ENCODE results near the gene SIX1.

Gene SIX1

DNA sequence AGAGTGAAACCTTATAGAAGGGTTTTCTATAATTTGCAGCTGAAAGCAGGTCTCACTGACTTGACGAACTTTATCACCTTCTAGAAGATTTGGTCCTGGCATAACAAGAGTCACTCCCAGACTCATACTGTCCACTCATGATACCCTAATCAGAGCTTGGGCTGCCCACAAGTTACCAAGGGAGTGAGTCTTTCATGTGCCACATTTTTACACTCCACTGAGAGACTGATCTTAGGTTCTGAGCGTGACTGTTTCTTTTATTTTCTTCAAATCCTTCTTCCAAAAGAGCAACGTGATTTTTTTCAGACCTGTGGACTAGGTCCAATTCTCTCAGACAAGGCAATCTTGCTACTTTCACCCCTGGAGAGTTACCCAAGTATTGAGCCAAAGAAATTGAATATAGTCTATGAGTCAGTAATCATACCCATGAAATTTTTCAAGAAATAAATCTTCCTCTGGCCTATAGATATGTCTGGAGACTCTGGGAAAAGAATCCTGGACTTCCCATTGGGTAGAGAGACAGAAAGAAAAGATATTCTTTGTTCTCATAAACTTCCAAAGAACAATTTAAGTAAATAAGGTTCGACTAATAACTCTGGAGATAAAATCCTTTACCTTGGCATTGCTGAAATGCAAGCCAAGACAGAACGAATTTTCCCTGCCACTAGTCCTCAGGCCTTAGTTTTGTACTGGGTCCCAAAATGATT lies 26.9 kb downstream of the SIX1 start:
- H3K4me3 ChIP-seq (ENCODE audit: low read depth, low read length) = no peak overlapping the region
- CTCF ChIA-PET = interaction anchor here (1.0 to 7.2 kb wide), 5 partner anchors 8 to 646 kb away, joined by 3 to 122 read pairs (median 5); no protein-coding TSS in a partner anchor
- TF ChIP-seq, protein P1, sequence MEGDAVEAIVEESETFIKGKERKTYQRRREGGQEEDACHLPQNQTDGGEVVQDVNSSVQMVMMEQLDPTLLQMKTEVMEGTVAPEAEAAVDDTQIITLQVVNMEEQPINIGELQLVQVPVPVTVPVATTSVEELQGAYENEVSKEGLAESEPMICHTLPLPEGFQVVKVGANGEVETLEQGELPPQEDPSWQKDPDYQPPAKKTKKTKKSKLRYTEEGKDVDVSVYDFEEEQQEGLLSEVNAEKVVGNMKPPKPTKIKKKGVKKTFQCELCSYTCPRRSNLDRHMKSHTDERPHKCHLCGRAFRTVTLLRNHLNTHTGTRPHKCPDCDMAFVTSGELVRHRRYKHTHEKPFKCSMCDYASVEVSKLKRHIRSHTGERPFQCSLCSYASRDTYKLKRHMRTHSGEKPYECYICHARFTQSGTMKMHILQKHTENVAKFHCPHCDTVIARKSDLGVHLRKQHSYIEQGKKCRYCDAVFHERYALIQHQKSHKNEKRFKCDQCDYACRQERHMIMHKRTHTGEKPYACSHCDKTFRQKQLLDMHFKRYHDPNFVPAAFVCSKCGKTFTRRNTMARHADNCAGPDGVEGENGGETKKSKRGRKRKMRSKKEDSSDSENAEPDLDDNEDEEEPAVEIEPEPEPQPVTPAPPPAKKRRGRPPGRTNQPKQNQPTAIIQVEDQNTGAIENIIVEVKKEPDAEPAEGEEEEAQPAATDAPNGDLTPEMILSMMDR (IDR thresholded peaks at IDR 0.05; ENCODE audit: insufficient read depth, low read length, missing control alignments) = no peak
- no peak for DNase-seq (ENCODE audit: low read depth, low spot score)
- POLR2A ChIA-PET = no interaction called here

DNA sequence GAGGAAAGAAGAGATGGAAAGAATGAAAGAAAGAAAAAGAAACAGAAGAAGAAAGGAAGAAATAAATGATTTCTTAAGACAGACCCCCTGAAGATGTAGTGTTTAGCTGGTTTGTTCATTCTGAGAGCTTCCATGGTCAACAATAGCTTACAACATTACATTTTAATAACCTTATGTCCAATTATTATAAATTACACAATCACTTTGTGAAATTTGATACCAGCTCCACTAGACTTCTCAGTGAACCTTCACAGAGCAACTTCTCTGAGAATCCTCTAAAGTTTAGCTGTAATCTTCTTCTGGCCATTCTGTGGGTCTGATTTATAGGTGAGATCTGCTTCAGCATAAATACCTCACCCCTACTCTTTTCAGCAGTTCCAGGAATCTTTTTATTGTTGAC lies 27.9 kb downstream of the SIX1 start:
- POLR2A ChIA-PET = no interaction called here
- DNase-seq (ENCODE audit: low read depth, low spot score) = no peak
- TF ChIP-seq, protein P1 (IDR thresholded peaks at IDR 0.05; ENCODE audit: insufficient read depth, low read length, missing control alignments) = no peak
- CTCF ChIA-PET = interaction anchor here (7.2 kb wide), 1 partner anchor 633 kb away, joined by 122 read pairs; no protein-coding TSS in a partner anchor
- H3K4me3 ChIP-seq (ENCODE audit: low read depth, low read length) = no peak overlapping the region

DNA sequence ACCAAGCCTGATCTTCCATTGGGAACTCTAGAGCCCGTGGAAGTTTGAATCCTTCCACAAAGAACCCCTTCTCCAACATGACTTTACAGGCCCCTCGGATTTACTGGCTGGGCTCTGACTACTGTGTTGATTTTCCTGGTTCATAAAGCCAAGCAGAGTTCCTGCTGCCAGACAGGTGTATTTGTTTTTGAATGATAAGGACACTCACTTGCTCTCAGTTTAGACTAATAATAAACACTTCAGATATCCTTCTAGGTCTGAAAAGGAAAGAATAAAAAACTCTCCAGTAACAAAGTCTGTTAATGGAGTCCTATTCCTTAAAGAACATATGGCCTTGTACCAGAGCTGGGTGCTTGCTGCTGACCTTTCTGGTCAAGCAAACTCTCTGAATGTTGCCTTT lies 31.0 kb downstream of the SIX1 start:
- CTCF ChIA-PET = interaction anchor here (1.2 kb wide), 1 partner anchor 635 kb away, joined by 3 read pairs; no protein-coding TSS in a partner anchor

DNA sequence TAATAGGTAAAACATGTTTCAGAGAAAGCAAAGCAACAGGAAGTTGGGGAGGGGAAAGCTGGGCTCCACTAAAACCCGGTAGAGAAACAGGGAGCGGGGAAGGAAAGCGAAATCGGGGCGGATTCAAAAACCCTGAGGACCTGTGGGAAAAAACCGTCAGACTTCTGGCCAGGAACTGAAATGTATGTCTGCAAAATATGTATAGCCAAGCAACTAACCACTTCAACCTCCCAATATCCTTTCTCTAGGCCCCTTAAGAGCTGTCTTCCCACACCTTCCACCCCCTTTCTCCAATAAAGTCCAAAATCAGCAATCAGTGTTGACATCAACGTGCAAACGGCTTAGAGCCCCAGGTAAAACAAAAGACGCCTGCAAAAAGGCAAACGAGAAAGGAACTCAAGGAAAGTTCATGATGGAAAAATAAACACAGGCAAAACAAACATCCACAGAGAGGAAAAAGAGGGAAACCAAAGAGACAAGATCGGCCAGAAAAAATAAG lies 32.8 kb downstream of the SIX1 start:
- TF ChIP-seq, protein P1 (IDR thresholded peaks at IDR 0.05; ENCODE audit: insufficient read depth, low read length, missing control alignments) = no peak
- CTCF ChIA-PET = interaction anchor here (1.2 kb wide), 1 partner anchor 669 kb away, joined by 3 read pairs; no protein-coding TSS in a partner anchor
- POLR2A ChIA-PET = no interaction called here
- no peak for DNase-seq (ENCODE audit: low read depth, low spot score)
- H3K4me3 ChIP-seq (ENCODE audit: low read depth, low read length) = no peak overlapping the region

More for the DNA sequence above, 31.0 kb downstream of the SIX1 start:
- TF ChIP-seq, protein P1 (IDR thresholded peaks at IDR 0.05; ENCODE audit: insufficient read depth, low read length, missing control alignments) = no peak
- no peak overlapping the region for H3K4me3 ChIP-seq (ENCODE audit: low read depth, low read length)
- DNase-seq (ENCODE audit: low read depth, low spot score) = no peak
- POLR2A ChIA-PET = no interaction called here

DNA sequence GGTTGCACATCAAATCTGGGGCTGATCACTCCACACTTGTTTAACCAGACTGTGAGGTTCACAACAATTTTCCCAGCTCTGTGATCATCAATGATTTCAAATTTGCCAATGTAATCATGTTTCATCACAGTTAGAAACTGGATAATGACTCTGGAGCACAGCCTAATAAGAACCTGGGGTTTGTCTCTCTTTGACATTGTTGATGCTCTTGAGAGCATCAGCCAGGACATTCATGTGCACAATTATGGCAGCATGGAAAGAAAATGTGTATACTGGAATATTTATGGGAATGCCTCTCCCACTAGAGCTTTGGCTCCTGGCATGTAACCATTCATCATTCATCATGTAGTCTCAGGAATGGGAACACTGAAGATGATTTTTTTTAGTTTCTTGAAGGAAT lies 47.0 kb downstream of the SIX1 start:
- ChIA-PET CTCF (no interaction called here), POLR2A (no interaction called here)
- TF ChIP-seq, protein P1 (IDR thresholded peaks at IDR 0.05; ENCODE audit: insufficient read depth, low read length, missing control alignments) = no peak
- no peak for DNase-seq (ENCODE audit: low read depth, low spot score)
- H3K4me3 ChIP-seq (ENCODE audit: low read depth, low read length) = no peak overlapping the region

DNA sequence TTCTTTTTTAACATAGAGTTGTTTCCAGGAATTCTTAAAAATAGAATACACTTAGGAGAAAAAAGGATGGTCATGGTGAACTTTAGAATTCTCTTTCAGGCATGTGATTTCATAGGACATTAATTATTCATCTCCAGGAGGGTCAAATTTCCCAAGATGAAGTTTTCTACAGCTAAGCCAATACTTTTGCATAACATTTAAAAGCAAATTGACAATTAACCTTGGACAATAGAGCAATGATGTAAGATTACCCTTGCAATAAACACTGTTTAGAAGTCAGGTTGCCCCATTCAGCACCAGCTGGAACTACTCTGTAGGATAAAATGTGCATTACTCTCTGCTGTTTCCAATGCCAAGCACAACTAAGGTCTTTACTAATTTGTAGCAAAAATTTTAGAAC lies 49.5 kb downstream of the SIX1 start:
- DNase-seq (ENCODE audit: low read depth, low spot score) = no peak
- TF ChIP-seq, protein P1 (IDR thresholded peaks at IDR 0.05; ENCODE audit: insufficient read depth, low read length, missing control alignments) = no peak
- POLR2A ChIA-PET = no interaction called here
- no peak overlapping the region for H3K4me3 ChIP-seq (ENCODE audit: low read depth, low read length)
- CTCF ChIA-PET = no interaction called here
